HG03457 (cell line): Measurements from ENCODE around the gene CHMP4A.

Source experiments
- ATAC-seq: cut with Tn5 transposase; IDR thresholded peaks from one replicate; pipeline ENCODE4 v1.9.1; 2021; ENCODE audit warnings: moderate number of reproducible peaks; ENCODE audit not compliant: unreplicated experiment

CHMP4A gene

GRCh38 chr14:24196071-24197055 is 16.9 kb downstream of the CHMP4A start:
- no peak for ATAC-seq

GRCh38 chr14:24195186-24196070 is 17.9 kb downstream of the CHMP4A start, which contains the start of gene TM9SF1:
Gene TM9SF1, minus strand, starts transcription at chr14:24195441. Its CDS starts 422 bp downstream, at chr14:24195019.
- peak; percentile 57 for ATAC-seq

- ATAC-seq, result no peak
Observed at GRCh38 chr14:24194873-24195185, 18.5 kb downstream of the CHMP4A start.

DNA sequence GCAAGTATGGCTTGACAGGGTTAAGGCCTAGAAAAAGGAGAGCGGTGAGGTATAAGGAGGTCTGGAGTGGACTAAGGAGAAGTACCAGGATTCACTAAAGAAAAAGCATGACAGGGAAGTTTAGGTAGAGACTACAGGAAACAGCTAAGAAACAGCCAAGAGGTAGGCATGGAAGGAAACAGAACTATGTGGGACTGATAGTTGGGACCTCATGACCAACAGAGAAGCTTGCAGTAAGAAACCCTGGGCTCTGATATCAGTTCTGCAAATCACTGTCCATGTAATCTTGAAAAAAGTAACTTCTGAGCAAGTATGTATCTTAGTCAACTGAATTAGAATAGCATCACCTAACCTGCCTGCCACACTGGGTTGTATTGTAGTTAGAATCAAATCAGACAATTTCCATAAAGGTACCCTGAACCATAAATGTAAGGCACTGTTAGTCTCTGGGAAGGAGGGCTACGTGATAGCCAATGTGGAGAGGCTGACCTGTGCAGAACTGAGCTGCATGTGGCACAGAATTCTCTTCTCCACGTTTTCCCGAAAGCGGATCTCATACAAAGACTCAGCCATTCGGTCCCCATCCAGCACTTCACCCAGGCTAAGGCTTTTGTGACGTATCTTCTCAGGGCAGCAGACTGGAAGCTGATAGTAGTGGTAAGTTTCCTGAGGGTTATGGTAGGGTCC is 19.0 kb downstream of the CHMP4A start:
- ATAC-seq, result no peak

GRCh38 chr14:24192933-24193332 is 20.4 kb downstream of the CHMP4A start:
- ATAC-seq, result no peak

DNA sequence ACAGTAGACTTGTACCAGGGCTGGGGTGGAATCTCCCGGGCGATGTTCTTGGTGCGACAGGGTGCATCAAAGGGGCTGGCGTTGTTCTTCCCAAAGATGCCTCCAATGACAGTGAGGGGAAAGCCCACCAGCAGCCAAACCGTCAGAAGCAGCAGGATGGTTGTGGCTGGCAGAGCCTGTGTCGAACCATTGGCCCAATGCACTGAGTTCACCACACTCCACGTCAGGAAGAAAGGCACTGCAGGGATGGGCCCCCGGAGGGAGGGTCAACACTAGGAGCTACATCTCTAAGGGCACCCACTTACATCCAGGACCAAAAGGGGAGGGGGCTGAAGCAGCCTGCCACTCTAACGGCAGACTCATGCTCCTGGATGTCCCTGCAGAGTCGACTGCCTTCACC is 22.9 kb downstream of the CHMP4A start:
- ATAC-seq, result no peak

DNA sequence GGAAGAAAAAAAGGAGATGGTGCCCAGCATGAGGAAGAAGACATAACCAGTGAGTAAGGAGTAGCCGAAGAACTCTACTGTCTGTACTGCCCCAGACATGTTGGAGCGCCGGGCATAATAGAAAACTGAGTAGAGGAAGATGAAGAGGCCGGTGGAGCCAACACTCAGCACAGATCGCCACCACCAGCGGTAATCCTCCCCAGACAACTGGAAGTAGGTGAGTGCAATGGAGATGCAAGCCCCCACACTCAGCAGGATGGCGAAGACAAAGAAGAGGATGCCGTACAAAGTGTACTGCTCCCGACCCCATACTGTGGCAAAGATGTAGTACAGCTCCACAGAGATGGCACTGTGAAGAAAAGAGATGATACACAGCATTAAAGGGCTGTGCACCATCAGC is 23.8 kb downstream of the CHMP4A start:
- ATAC-seq, result no peak

DNA sequence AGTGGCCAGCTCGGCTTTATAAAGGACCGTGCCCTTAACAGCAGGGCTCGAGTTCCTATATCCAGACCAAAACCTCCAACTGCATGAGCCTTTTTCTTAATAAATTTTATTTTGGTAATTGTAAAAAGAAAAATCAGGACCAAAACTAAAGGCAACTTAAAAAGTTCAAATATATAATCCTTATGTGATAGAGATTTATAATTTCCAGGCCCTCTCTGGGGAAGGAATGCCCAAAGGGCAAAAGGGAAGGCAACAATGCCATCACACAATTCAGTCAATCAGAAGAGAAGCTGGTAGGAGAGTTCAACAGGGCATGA is 24.3 kb downstream of the CHMP4A start:
- ATAC-seq, result no peak

DNA sequence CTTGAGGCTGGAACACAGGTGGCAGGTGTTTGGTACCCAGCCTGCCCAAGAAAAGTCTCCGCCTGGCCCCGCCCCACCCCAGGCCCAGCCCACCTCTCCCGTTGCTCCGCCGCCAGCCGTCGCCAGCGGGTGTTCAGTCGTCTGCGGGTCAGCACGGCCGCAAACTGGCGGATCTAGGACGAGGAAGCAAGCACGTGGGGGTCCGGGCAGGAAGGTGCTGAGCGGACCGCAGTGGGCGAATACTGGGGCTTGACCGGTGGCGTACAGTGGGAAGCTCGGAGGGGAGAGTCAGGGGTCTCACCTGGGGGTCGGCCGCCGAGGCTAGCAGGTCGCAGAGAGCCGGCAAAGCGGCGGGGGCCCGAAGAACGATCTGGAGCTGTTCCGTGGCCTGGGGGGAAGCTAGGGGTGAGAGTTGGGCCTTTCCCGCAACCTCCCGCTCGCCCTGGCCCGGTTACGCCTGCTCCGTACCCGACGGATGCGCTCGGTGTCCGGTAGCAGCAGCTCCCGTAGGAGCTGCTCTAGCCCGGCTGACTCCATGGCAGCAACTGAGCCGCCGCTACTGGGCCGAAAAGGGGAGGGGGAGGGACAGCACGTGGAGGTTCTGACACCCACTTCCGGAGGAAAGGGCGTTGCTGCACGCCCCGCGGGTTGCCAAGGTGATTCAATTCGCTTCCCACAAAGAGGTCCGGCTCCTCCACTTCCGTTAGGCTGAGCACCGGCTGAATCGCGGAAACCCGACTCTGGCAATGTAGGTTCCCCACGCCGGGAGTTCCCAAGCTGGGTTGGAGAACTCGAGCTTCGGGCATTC is 24.8 kb downstream of the CHMP4A start, which contains the start of gene IPO4:
TSS of gene IPO4 (minus strand) at position 566 of the 808 bp plus-strand sequence. CDS start at position 537, 29 bp downstream.
- ATAC-seq, result peak; percentile 68

- no peak for ATAC-seq
Observed at GRCh38 chr14:24187539-24187915, 25.8 kb downstream of the CHMP4A start.

GRCh38 chr14:24186831-24187538 is 26.3 kb downstream of the CHMP4A start:
- ATAC-seq, result no peak

DNA sequence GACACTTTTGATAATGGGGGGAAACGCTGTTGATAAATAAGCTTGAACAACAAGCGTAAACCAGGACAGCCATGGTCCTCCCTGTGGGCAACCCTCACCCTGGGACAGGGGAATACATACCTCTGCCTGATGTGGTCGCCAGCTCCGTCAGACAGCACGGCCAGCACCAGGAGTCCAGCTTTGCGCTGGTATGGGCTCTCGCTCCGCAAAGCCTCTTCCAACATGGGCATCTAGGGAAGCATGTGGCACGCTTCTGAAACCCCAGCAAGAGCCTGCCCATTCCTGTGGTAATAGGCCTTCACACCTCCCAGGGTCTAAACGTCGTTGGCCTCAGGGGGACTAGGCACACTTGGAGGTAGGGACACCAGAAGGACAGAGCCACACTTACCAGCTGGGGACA is 27.5 kb downstream of the CHMP4A start:
- no peak for ATAC-seq

DNA sequence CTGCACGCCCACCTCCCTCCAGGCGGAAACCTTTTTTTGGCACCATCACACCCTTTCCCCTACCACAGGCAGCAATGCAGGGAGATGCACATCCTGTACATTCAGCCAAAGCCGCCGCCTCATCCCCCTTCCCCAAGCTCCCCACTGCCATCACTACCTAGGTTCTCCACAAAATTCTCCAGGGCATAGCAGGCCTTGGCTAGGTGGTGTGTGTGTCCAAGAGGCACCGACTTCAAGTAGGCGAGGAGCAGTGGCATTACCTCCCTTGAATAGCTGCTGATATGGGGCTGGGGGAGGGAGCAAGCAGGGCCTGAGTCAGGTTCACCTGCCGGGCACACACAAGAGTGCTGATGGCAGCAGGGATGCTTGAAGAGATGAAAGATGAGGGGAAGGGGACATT is 28.3 kb downstream of the CHMP4A start:
- no peak for ATAC-seq

DNA sequence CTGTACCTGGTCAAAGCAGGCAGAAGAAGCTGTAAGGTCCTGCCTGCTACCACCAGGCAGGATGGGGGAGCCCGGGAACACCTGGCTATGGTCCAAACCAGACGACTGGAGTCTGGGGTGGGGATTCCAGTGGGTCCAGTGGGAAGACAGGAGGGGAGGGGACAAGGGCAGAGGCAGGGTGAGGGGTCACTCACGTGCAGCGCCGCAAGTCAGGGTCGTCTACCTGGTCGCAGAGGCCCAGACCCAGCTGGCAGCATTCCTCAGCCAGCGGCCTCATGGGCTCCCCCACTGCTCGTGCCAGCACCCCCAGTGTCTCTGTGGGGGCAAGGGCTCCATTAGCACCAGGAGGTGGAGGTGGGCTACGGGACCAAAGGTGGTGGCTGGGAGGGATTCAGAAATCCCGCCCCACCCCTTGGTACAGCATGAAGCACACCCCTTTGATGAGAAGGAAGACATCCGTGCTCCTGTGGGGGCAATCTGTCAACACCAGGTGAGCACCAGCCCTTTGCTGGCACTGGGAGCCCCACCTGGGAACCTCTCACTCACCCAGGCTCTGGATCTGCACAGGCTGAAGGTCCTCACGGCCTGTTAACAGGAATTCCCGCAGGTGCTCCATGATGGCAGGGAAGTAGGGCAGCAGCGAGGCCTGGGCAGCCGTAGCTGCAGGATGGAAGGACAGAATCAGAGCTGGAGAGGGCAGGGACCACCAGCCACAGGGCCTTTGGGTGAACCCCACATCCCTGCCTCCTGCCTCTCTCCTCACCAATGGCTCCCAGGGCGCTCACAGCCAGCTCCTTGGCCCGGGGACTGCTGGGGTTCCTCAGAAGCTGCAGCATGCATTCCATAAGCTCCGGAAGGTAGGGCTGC is 29.0 kb downstream of the CHMP4A start:
- ATAC-seq, result no peak

DNA sequence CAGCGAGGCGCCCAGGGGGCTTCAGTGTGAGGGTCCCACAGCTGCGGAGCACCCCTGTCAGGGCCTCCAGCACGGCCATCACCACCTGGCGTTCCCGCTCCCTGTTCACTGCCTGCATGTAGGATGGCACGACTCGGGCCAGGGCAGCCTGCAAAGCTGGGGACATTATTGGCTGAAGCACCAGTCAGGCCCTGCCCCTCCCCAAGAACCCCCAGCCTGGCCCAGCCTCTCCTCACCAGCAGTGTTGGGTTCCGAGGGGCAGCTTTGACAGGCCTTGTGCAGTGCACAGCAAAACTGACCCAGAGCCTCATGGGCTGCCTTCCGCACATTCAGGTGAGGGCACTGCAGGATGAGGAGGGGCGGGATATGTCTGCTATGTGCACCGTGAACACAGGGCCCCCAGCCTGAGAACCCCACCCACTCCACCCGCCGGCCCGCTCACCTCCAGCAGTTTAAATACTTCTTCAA is 30.2 kb downstream of the CHMP4A start:
- no peak for ATAC-seq

DNA sequence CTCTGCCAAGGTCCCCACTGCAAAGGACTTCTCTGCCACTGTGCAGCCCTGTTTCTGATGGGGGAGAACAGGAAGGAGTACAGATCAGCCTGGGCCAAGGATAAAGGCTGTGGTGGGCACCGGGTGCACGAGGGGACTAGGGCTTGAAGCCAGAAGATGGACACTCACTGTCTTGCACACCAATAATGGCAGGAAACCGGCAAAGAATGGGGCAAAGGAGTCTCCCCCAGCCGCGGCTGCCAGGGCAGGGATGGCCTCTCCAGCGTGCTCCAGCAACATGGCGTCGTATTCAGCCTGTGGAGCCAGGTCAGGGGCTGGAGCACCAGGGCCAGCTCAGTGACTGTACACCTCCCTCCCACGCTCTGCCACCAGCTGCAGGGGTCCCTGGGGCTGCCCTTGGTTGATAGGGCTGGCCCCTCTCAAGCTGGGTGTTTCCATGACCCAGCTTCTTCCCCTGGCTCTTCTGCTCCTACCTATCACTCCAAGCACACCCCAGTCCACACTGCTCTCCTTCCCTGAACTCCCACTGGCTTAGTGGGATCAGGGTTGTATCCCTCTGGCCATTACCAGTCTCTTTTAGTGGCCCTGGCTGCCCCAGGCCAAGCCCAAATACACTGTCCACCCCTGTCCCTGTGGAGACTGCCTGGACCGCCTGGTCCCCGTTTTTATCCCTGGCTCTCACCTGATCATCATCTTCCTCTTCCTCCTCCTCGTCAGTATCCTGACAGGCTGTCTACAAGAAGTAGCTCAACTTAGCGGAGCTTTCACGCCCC is 31.0 kb downstream of the CHMP4A start:
- ATAC-seq, result no peak

- ATAC-seq, result no peak
Observed at GRCh38 chr14:24181371-24182077, 31.8 kb downstream of the CHMP4A start.
